ENCODE data around the gene TBC1D13. TPM values are rescaled to one million over a fixed set of nuclear protein-coding genes. Genes with fewer than 3 reads are reported as not detected.
A peak's percentile ranks its signal among the peaks of the same experiment; 100 is the strongest.

The TBC1D13 gene
- total and polyA plus RNA-seq, 9 of the 15 experiments (the other 6 are each of a cell fraction or from before 2014, with no cell fraction given), result 2.3 to 28.7 (median 11.4) TPM

DNA sequence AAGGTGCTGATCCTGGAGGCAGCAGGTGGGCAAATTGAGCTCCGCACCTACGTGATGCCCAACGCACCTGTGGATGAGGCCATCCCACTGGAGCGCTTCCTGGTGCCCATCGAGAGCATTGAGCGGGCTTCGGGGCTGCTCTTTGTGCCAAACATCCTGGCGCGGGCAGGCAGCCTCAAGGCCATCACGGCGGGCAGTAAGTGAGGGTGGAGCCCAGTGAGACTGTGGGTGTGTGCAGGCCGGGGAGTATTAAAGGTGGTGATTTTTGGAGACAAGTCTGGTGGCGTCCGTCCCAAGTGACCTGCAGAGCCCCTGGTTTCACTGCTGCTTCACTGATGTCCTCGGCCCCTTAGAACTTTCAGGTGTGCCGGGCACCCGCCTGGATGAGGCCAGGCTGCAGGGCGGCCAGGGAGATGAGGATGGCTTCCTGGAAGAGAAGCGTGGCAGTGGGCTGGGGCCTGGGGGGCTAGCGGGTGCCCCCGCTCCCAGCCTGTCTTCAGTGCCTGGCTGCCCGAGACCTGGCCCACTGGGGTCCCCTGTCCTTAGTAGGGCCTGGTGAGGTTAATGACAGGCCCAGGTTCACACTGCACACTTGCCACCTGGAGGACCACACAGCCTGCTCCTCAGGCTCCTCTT, 35.5 kb downstream of the TBC1D13 start:
- ATAC-seq (no peak), FAIRE-seq (no peak), DNase-seq (ENCODE audit: extremely low read depth in 1 of 4, low spot score in 3 of 4) (no peak)
- 93% methylated on average over 22 of the region's 22 CpGs for WGBS (ENCODE audit: insufficient coverage, low coverage, missing lambda C conversion rate)
- ChIA-PET CTCF (ENCODE audit: low intra/inter-chr PET ratio) (no interaction called here), POLR2A (interaction anchor here (0.5 kb wide), 1 partner anchor 124 kb away, joined by 3 read pairs; no protein-coding TSS in a partner anchor)
- no TSS peak for BruUV-seq (replicated peaks)
- Histone ChIP-seq H4K20me1 (replicated peaks; ENCODE audit: control insufficient read depth, insufficient read depth, low read length) (peaks cover 14% of the 10 kb centered on the region), H3K9me1 (ENCODE audit: control insufficient read depth, insufficient read depth, low read length) (no peaks in the 10 kb centered on the region), H3K27me3 (ENCODE audit: control insufficient read depth in 2 of 2, insufficient read depth in 2 of 2, low read length in 2 of 2) (no peaks in the 10 kb centered on the region), H3K9ac (ENCODE audit: insufficient read depth in 1 of 2, low read depth in 2 of 2, low read length in 2 of 2) (no peak overlapping the region), H3K4me2 (ENCODE audit: insufficient read depth, low read length) (no peak overlapping the region), H3K4me1 (replicated peaks in 1 of 2; ENCODE audit: control insufficient read depth in 2 of 2, insufficient read depth in 2 of 2, low read length in 2 of 2) (peaks cover 4 to 69% of the 10 kb centered on the region in 2 experiments; a peak in 3 of 5 replicates), H3K36me3 (ENCODE audit: control insufficient read depth, insufficient read depth, low read length) (peaks cover 77% of the 10 kb centered on the region), H3K27ac (ENCODE audit: extremely low read depth, low read depth, low read length) (no peak overlapping the region), H3K79me2 (ENCODE audit: control insufficient read depth, insufficient read depth, low read length) (peaks cover 20% of the 10 kb centered on the region), H2AFZ (ENCODE audit: low read depth, low read length) (no peak overlapping the region), H3K4me3 (no peak overlapping the region), H3K9me3 (replicated peaks; ENCODE audit: control insufficient read depth, insufficient read depth, low read depth, low read length) (no peaks in the 10 kb centered on the region)
- TF ChIP-seq SRF (CRISPR knock-in tag; IDR thresholded peaks at IDR 0.05), result no peak
- TF ChIP-seq POLR2AphosphoS5 (IDR thresholded peaks at IDR 0.05; ENCODE audit: control insufficient read depth, insufficient read depth, low read depth, low read length), result peak; percentile 21; the same call in 1 of the 2 replicates
- TF ChIP-seq C11orf30 (IDR thresholded peaks at IDR 0.05; ENCODE audit: low read depth), result no peak
- TF ChIP-seq IRF2 (CRISPR knock-in tag; IDR thresholded peaks at IDR 0.05), result no peak
- TF ChIP-seq RBFOX2 (IDR thresholded peaks at IDR 0.05; ENCODE audit: low read depth, low read length), result peak; percentile 56
- TF ChIP-seq ZNF583 (CRISPR knock-in tag; IDR thresholded peaks at IDR 0.05), result no peak
- TF ChIP-seq ZNF282 (CRISPR knock-in tag; IDR thresholded peaks at IDR 0.05), result no peak
- peak; percentile 9; the same call in 1 of the 2 replicates for TF ChIP-seq POLR2A (conservative IDR thresholded peaks at IDR 0.05)
- peak; percentile 68; the same call in 1 of the 2 replicates for TF ChIP-seq POLR2G (IDR thresholded peaks at IDR 0.05; ENCODE audit: low read depth, low read length)
- peak; percentile 71 for TF ChIP-seq RBM22 (IDR thresholded peaks at IDR 0.05; ENCODE audit: low read depth, low read length, poor library complexity, severe bottlenecking)
- peak; percentile 59; the same call in 1 of the 2 replicates for TF ChIP-seq HNRNPL (IDR thresholded peaks at IDR 0.05; ENCODE audit: low read depth, low read length)
- TF ChIP-seq SUPT5H (IDR thresholded peaks at IDR 0.05), result 0 out of 2 replicates have a peak, but pooled peaks have one; percentile 10
- no peak for TF ChIP-seq SLC30A9 (CRISPR knock-in tag; IDR thresholded peaks at IDR 0.05)
- intact Hi-C loops (cut with micrococcal nuclease) (no loop called here), in situ Hi-C loops (cut with MboI) (no loop called here)
